A549 (cell line): ENCODE data around the gene EDN3. TPM values are rescaled to one million over a fixed set of nuclear protein-coding genes. Genes with fewer than 3 reads are reported as not detected.

ENCODE experiments used
- ATAC-seq, 2 experiments: fragments of 200-7000 bp in 1 of 2; fragments of >200 bp in 1 of 2; cut with Nextera tagmentation in 1 of 2; cut with Tn5 transposase in 1 of 2; 3 replicates each; pipeline versions ENCODE4 v1.8.0 to v1.9.1; 2018 to 2020; ENCODE audit warnings: mild to moderate bottlenecking in 1 of 2, moderate library complexity in 1 of 2
- CTCF ChIA-PET: fragments of 300-600 bp; sonication (Branson Sonifier 250); formaldehyde crosslinking; extraction: SDS; loops from one replicate; lab custom pipeline; 2021; ENCODE audit warnings: antibody characterized with exemption, inconsistent platforms; lab: Yijun Ruan, JAX
- POLR2A ChIA-PET: fragments of 350-600 bp; formaldehyde crosslinking; extraction: SDS; loops from one replicate; lab custom pipeline; 2021; ENCODE audit warnings: antibody characterized with exemption, inconsistent platforms; lab: Yijun Ruan, JAX
- DNase-seq, 2 experiments: peaks; one replicate each; pipeline versions ENCODE4 v3.0.0 to v3.0.0-alpha.2; 2011 to 2016; ENCODE audit warnings: low read depth in 1 of 2, low spot score in 1 of 2
- FAIRE-seq: peaks from 2 replicates; lab custom pipeline; 2011; peaks lifted over from hg19 to GRCh38; lab: Jason Lieb, UNC
- H3K27ac ChIP-seq, 2 experiments: fragments of >200 bp; sonication (Bioruptor Twin); formaldehyde crosslinking; 3 replicates each; pipeline ENCODE4 v1.5.1; 2016 to 2017
- H3K4me1 ChIP-seq: fragments of >200 bp; sonication (Bioruptor Twin); formaldehyde crosslinking; 3 replicates; pipeline ENCODE4 v1.6.1; 2016
- H3K4me2 ChIP-seq: fragments of >200 bp; sonication (Bioruptor Twin); formaldehyde crosslinking; 3 replicates; pipeline ENCODE4 v1.6.1; 2016
- H3K4me3 ChIP-seq: fragments of >200 bp; sonication (Bioruptor Twin); formaldehyde crosslinking; 3 replicates; pipeline ENCODE4 v1.5.1; 2016
- H3K9me3 ChIP-seq: fragments of >200 bp; sonication (Bioruptor Twin); formaldehyde crosslinking; 3 replicates; pipeline ENCODE4 v1.6.1; 2016
- CBX2 ChIP-seq: fragments of 200-600 bp; sonication (generic); IDR thresholded peaks from 2 replicates; pipeline ENCODE4 v1.6.1; 2016; ENCODE audit warnings: low read depth, mild to moderate bottlenecking, borderline replicate concordance
- CBX8 ChIP-seq: fragments of 200-600 bp; sonication (generic); IDR thresholded peaks from 2 replicates; pipeline ENCODE4 v1.6.1; 2016
- EP300 ChIP-seq, 2 experiments: fragments of >200 bp; sonication (Bioruptor Twin); formaldehyde crosslinking; IDR thresholded peaks; 2 replicates in 1 of 2; 3 replicates in 1 of 2; pipeline ENCODE4 v1.6.1; 2016 to 2017
- HEYL ChIP-seq: fragments of 250-450 bp; sonication (Bioruptor Pico); IDR thresholded peaks from 2 replicates; pipeline ENCODE4 v1.8.0; 2021; ENCODE audit warnings: mild to moderate bottlenecking, moderate library complexity
- HOXB5 ChIP-seq: fragments of 250-450 bp; sonication (Bioruptor Pico); IDR thresholded peaks from 2 replicates; pipeline ENCODE4 v1.5.0; 2020; ENCODE audit warnings: mild to moderate bottlenecking, moderate library complexity
- KDM5A ChIP-seq: fragments of 200-600 bp; sonication (generic); IDR thresholded peaks from 2 replicates; pipeline ENCODE4 v1.6.1; 2016; ENCODE audit warnings: antibody characterized with exemption, mild to moderate bottlenecking
- MAZ ChIP-seq: fragments of 150-350 bp; IDR thresholded peaks from 2 replicates; pipeline ENCODE4 v1.6.1; 2014; ENCODE audit warnings: antibody characterized with exemption, low read depth, low read length, borderline replicate concordance
- MYC ChIP-seq: IDR thresholded peaks from 2 replicates; pipeline ENCODE4 v1.6.1; 2012; ENCODE audit warnings: mild to moderate bottlenecking, inconsistent platforms, low read length, improper control_type of control experiment, borderline replicate concordance
- RFX5 ChIP-seq: fragments of 450-650 bp; IDR thresholded peaks from 2 replicates; pipeline ENCODE4 v1.7.1; 2014; ENCODE audit warnings: antibody characterized with exemption, mild to moderate bottlenecking, moderate library complexity
- ZSCAN20 ChIP-seq: fragments of 250-450 bp; sonication (Bioruptor Pico); IDR thresholded peaks from 2 replicates; pipeline ENCODE4 v1.8.0; 2022; ENCODE audit warnings: mild to moderate bottlenecking, moderate library complexity
- WGBS: methylation state at CpG from one replicate; pipeline ENCODE4 v1.1.6; 2017; ENCODE audit errors: missing lambda C conversion rate; 5-methylcytosine and 5-hydroxymethylcytosine counted together
- polyA plus RNA-seq, 4 experiments: library from polyadenylated mRNA; depleted of rRNA in 3 of 4; stranded (reverse); fragments of >200 nt; fragmentation: RNase III in 1 of 4; extraction: RNeasy Plus Mini Kit Qiagen cat#74134 plus additional on column Dnase treatment in 1 of 4; gene quantifications; 2 replicates in 3 of 4; 3 replicates in 1 of 4; pipeline ENCODE4 v1.2.3, GENCODE V29; 2011 to 2017
- TF ChIP-seq, protein P1 (sequence below): fragments of >200 bp; sonication (Bioruptor Twin); formaldehyde crosslinking; IDR thresholded peaks from 3 replicates; pipeline ENCODE4 v1.5.1; 2016
- TF ChIP-seq, protein P2 (sequence below): IDR thresholded peaks from 2 replicates; pipeline ENCODE4 v1.6.1; 2012; ENCODE audit warnings: low read depth, borderline replicate concordance
- TF ChIP-seq, protein P3 (sequence below): fragments of >200 bp; sonication (Bioruptor Twin); formaldehyde crosslinking; IDR thresholded peaks from 3 replicates; pipeline ENCODE4 v1.6.1; 2016
- TF ChIP-seq, protein P4 (sequence below): fragments of 250-450 bp; sonication (Bioruptor Pico); IDR thresholded peaks from 2 replicates; pipeline ENCODE4 v1.5.0; 2020; ENCODE audit warnings: low read depth, mild to moderate bottlenecking, moderate library complexity

The EDN3 gene
- polyA plus RNA-seq, 2 of the 4 experiments (the other 2 are of a cell fraction) = 0.13 to 0.54 TPM

DNA sequence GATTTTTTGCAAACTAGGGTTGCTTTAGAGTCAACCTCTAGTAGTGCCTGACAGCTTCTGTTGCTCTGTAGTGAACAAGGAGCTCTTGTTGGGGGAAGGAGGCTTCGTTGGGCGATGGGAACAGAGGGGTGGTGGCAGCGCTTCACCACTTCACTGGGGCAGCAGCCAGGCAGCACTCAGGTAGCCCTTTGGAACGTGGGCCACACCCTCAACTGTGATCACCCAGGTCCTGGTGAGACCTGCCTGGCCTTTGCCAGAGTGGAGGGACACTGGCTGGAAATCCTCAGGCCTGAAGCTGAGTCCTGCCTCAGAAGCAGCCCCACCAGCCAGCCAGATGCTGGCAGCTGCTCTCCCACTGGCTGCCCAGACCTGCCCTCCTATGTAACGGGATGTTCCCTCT is 10.4 kb upstream of the EDN3 start:
- Histone ChIP-seq H3K27ac (no peak overlapping the region), H3K9me3 (no peaks in the 10 kb centered on the region; the same call in 2 of the 3 replicates), H3K4me1 (no peaks in the 10 kb centered on the region), H3K4me3 (no peak overlapping the region), H3K4me2 (no peak overlapping the region)
- CTCF ChIA-PET = interaction anchor here (1.4 to 2.0 kb wide), 2 partner anchors 19 to 114 kb away, joined by 4 to 5 read pairs; no protein-coding TSS in a partner anchor
- FAIRE-seq (no peak), DNase-seq (no peak), ATAC-seq (no peak)
- POLR2A ChIA-PET = no interaction called here
- WGBS = 51% methylated on average over 4 of the region's 5 CpGs
- TF ChIP-seq, protein P1, sequence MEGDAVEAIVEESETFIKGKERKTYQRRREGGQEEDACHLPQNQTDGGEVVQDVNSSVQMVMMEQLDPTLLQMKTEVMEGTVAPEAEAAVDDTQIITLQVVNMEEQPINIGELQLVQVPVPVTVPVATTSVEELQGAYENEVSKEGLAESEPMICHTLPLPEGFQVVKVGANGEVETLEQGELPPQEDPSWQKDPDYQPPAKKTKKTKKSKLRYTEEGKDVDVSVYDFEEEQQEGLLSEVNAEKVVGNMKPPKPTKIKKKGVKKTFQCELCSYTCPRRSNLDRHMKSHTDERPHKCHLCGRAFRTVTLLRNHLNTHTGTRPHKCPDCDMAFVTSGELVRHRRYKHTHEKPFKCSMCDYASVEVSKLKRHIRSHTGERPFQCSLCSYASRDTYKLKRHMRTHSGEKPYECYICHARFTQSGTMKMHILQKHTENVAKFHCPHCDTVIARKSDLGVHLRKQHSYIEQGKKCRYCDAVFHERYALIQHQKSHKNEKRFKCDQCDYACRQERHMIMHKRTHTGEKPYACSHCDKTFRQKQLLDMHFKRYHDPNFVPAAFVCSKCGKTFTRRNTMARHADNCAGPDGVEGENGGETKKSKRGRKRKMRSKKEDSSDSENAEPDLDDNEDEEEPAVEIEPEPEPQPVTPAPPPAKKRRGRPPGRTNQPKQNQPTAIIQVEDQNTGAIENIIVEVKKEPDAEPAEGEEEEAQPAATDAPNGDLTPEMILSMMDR = no peak
- TF ChIP-seq MYC = no peak
- TF ChIP-seq KDM5A = no peak
- no peak for TF ChIP-seq CBX2
- TF ChIP-seq HEYL (CRISPR knock-in tag) = no peak
- TF ChIP-seq, protein P2, sequence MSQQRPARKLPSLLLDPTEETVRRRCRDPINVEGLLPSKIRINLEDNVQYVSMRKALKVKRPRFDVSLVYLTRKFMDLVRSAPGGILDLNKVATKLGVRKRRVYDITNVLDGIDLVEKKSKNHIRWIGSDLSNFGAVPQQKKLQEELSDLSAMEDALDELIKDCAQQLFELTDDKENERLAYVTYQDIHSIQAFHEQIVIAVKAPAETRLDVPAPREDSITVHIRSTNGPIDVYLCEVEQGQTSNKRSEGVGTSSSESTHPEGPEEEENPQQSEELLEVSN = no peak
- TF ChIP-seq MAZ = no peak

DNA sequence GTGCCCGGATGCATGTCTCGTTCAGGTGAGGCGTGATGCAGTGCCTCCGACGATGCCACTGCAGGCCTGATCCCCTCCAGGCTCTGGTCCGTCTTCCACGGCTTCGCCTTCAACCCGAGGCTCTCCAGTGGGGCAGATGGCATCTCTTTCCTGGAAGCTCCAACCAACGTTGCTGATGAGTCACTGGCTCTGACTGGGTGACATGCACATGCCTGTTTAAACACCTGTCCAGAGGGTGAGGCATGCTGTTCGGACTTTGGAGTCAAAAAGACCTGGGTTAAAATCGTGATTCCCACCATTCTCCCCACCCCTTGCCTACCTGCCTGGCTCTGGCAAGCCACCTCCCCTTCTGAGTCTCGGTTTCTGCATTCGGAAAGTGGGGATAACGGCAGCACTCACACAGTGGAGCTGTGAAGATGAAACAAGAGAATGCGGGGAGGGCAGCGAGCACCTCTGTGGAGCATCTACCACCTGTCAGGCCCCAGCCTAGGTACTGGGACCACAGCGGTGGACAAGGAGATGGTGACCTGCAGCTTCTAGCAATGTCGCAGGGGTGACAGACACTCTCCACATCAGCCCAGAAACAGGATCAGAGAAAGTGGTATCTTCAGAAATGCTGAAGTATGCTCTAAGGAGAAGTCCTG is 8.5 kb upstream of the EDN3 start:
- Histone ChIP-seq H3K4me2 (no peak overlapping the region), H3K4me3 (no peak overlapping the region), H3K9me3 (no peaks in the 10 kb centered on the region; the same call in 2 of the 3 replicates), H3K4me1 (no peaks in the 10 kb centered on the region), H3K27ac (no peak overlapping the region)
- DNase-seq = no peak
- no peak for FAIRE-seq
- TF ChIP-seq, protein P3, sequence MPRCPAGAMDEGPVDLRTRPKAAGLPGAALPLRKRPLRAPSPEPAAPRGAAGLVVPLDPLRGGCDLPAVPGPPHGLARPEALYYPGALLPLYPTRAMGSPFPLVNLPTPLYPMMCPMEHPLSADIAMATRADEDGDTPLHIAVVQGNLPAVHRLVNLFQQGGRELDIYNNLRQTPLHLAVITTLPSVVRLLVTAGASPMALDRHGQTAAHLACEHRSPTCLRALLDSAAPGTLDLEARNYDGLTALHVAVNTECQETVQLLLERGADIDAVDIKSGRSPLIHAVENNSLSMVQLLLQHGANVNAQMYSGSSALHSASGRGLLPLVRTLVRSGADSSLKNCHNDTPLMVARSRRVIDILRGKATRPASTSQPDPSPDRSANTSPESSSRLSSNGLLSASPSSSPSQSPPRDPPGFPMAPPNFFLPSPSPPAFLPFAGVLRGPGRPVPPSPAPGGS = no peak
- 52% methylated on average over 19 of the region's 19 CpGs for WGBS
- ChIA-PET POLR2A (no interaction called here), CTCF (no interaction called here)
- ATAC-seq = no peak; a peak in 1 of 6 replicates

DNA sequence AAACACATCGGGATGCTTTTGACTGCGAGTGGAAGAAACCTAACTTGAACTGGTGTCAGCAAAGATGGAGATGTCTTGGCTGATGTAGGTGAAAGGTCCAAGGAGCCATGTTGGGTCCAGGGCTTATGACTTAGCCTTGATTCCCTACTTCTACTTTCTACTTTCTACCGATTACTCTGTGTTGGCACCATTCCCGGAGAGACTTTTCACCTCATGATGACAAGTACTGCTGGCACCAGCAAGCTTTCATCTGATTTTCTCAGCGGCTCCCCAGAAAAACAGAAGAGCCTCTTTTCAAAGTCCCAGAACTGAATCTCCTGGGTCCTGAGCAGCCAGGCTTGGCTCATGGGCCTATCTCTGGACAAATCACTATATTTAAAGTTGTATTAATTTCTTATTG is 4.9 kb upstream of the EDN3 start:
- H3K4me3 ChIP-seq = no peak overlapping the region
- 38% methylated on average over 5 of the region's 5 CpGs for WGBS
- no peak for ATAC-seq
- H3K4me1 ChIP-seq = peaks cover 13% of the 10 kb centered on the region
- CTCF ChIA-PET = no interaction called here
- TF ChIP-seq HOXB5 (CRISPR knock-in tag) (no peak), ZSCAN20 (no peak), CBX8 (no peak)
- TF ChIP-seq, protein P1 = no peak
- TF ChIP-seq, all 56 proteins: peak for 0
- no peak for DNase-seq
- POLR2A ChIA-PET = no interaction called here
- Histone ChIP-seq H3K9me3 (no peaks in the 10 kb centered on the region; the same call in 2 of the 3 replicates), H3K27ac (no peak overlapping the region; a peak in 1 of 6 replicates), H3K4me2 (no peak overlapping the region)
- no peak for FAIRE-seq

DNA sequence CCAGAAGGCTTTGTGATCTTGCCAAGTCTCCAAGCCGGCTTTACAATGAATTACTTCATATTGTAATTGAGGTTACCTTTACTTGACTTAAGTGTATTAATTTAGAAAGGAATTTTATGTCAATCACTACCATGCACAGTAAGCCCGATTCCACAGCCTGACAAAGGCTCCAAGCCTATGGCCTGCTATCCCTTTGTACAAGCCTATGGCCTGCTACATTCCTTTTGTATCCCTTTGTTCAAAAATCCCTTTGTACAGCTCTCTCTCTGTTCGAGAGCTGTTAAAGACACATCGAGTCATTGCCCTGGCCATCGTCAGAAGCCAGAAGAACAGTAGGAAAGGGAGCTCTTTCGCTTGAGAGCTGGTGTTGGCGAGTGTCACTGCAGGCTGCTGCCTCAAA is 2.7 kb upstream of the EDN3 start:
- TF ChIP-seq EP300 (IDR thresholded peaks at IDR 0.05) (no peak), RFX5 (no peak)
- TF ChIP-seq, protein P4, sequence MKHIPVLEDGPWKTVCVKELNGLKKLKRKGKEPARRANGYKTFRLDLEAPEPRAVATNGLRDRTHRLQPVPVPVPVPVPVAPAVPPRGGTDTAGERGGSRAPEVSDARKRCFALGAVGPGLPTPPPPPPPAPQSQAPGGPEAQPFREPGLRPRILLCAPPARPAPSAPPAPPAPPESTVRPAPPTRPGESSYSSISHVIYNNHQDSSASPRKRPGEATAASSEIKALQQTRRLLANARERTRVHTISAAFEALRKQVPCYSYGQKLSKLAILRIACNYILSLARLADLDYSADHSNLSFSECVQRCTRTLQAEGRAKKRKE (CRISPR knock-in tag) = no peak
- DNase-seq (no peak), FAIRE-seq (no peak), ATAC-seq (no peak)
- CTCF ChIA-PET = interaction anchor here (0.6 to 1.2 kb wide), 4 partner anchors 18 to 196 kb away, joined by 3 to 5 read pairs (median 4); no protein-coding TSS in a partner anchor
- no peak overlapping the region for H3K4me3 ChIP-seq
- POLR2A ChIA-PET = no interaction called here
- no peaks in the 10 kb centered on the region for H3K9me3 ChIP-seq
- peaks cover 17% of the 10 kb centered on the region for H3K4me1 ChIP-seq
- no peak overlapping the region; a peak in 1 of 6 replicates for H3K27ac ChIP-seq
- no peak overlapping the region for H3K4me2 ChIP-seq
- WGBS = 68% methylated on average over 7 of the region's 7 CpGs
